Suprapubic skin (tissue), 3 donors: ENCODE data around the gene TSPOAP1.

Experiments used
- POLR2A ChIP-seq, 2 donors: fragments of 450-650 bp; IDR thresholded peaks; one replicate each; pipeline ENCODE4 v1.6.1; 2017; ENCODE audit warnings: antibody characterized with exemption in 2 of 2, mild to moderate bottlenecking in 2 of 2, moderate library complexity in 2 of 2
- TF ChIP-seq, protein P1 (sequence below), 2 donors: fragments of 200-600 bp in 1 of 2; fragments of 450-650 bp in 1 of 2; sonication (generic) in 1 of 2; IDR thresholded peaks; one replicate each; pipeline ENCODE4 v1.5.1; 2016 to 2019; ENCODE audit warnings: antibody characterized with exemption in 2 of 2, mild to moderate bottlenecking in 1 of 2, moderate library complexity in 1 of 2

DNA sequence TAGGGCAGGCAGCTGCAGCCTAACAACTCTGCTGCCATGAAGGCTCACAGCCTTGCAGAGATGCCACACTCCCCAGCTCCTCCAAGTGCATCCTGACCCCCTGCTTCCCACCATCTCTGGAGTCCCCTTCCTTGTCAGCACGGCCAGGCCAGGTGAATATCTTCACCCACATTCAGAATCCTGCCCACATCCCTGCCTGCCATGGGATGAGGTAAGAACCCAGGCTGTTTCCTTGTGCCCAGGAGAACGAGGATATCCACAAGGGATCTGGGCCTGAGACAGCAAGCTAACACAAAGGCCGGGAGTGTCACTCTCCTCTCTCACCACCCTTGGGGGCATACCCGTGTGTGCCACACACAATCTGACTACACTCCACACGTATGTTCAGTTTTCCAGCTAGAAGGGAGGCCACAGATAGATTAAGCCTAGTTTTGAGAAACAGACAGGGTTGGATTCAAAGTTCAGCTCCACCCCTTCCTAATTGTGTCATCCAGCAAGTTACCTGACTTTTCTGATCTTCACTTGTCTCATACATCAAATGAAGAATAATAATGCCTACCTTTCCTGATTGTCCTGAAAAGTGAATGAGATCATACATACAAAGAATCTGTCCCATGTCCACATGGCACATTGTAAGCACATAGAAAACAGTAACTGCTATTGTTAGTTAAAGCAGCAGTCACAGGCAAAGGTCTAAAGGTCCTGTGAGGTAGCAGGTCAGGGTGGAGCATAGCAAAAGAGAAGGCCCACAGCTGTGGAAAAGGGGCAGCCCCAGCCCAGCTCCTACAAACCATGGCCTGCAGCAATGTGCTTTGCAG lies 40.8 kb upstream of the TSPOAP1 start:
- TF ChIP-seq, protein P1, sequence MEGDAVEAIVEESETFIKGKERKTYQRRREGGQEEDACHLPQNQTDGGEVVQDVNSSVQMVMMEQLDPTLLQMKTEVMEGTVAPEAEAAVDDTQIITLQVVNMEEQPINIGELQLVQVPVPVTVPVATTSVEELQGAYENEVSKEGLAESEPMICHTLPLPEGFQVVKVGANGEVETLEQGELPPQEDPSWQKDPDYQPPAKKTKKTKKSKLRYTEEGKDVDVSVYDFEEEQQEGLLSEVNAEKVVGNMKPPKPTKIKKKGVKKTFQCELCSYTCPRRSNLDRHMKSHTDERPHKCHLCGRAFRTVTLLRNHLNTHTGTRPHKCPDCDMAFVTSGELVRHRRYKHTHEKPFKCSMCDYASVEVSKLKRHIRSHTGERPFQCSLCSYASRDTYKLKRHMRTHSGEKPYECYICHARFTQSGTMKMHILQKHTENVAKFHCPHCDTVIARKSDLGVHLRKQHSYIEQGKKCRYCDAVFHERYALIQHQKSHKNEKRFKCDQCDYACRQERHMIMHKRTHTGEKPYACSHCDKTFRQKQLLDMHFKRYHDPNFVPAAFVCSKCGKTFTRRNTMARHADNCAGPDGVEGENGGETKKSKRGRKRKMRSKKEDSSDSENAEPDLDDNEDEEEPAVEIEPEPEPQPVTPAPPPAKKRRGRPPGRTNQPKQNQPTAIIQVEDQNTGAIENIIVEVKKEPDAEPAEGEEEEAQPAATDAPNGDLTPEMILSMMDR (IDR thresholded peaks at IDR 0.05) = no peak
- no peak for TF ChIP-seq POLR2A (IDR thresholded peaks at IDR 0.05)
